Measurements from ENCODE around the gene PPFIBP1. TPM values are rescaled to one million over a fixed set of nuclear protein-coding genes. Genes with fewer than 3 reads are reported as not detected.

Gene PPFIBP1
- total RNA-seq, 1 experiment from 2014 or later: 88.6 TPM

GRCh38 chr12:27534060-27534764 lies 10.2 kb downstream of the PPFIBP1 start:
- ChIA-PET POLR2A (interaction anchor here (1.0 kb wide), 1 partner anchor 10 kb away, joined by 3 read pairs; no protein-coding TSS in a partner anchor), CTCF (no interaction called here)
- BruUV-seq (replicated peaks): no TSS peak
- Histone ChIP-seq H3K27ac (ENCODE audit: low read length) (no peak overlapping the region), H3K9me3 (ENCODE audit: control insufficient read depth, insufficient read depth, low read depth, low read length) (no peaks in the 10 kb centered on the region), H3K4me1 (ENCODE audit: control insufficient read depth, insufficient read depth, low read length) (peaks cover 22% of the 10 kb centered on the region), H3K36me3 (ENCODE audit: control insufficient read depth, insufficient read depth, low read length) (no peaks in the 10 kb centered on the region), H3K4me3 (ENCODE audit: low read depth in 2 of 2, low read length in 2 of 2) (no peak overlapping the region), H3K27me3 (ENCODE audit: control insufficient read depth, insufficient read depth, low read length) (no peaks in the 10 kb centered on the region)
- no peak for DNase-seq (ENCODE audit: low read depth, low spot score)
- TF ChIP-seq POLR2AphosphoS5 (IDR thresholded peaks at IDR 0.05; ENCODE audit: low read depth, low read length) (no peak), TCF7L2 (IDR thresholded peaks at IDR 0.05; ENCODE audit: low read depth, low read length) (no peak), REST (IDR thresholded peaks at IDR 0.05; ENCODE audit: insufficient read depth in 1 of 2, low read depth in 2 of 2, low read length in 1 of 2) (no peak), SIN3A (IDR thresholded peaks at IDR 0.05; ENCODE audit: borderline replicate concordance, insufficient read depth, low read depth, low read length) (no peak), CTCF (IDR thresholded peaks at IDR 0.05) (no peak)
- ATAC-seq: no peak
- in situ Hi-C loops (cut with HindIII; ENCODE audit: low pct_unique_long_range_greater_than_20kb, low sequenced_read_pairs) (no loop called here), intact Hi-C loops (cut with micrococcal nuclease; ENCODE audit: unreplicated experiment) (no loop called here)

GRCh38 chr12:27534765-27535161 lies 10.8 kb downstream of the PPFIBP1 start:
- H3K9me3 ChIP-seq (ENCODE audit: control insufficient read depth, insufficient read depth, low read depth, low read length): no peaks in the 10 kb centered on the region
- H3K27me3 ChIP-seq (ENCODE audit: control insufficient read depth, insufficient read depth, low read length): no peaks in the 10 kb centered on the region
- no peaks in the 10 kb centered on the region for H3K36me3 ChIP-seq (ENCODE audit: control insufficient read depth, insufficient read depth, low read length)
- H3K4me1 ChIP-seq (ENCODE audit: control insufficient read depth, insufficient read depth, low read length): peaks cover 27% of the 10 kb centered on the region
- no peak overlapping the region for H3K27ac ChIP-seq (ENCODE audit: low read length)
- ATAC-seq (no peak), DNase-seq (ENCODE audit: low read depth, low spot score) (no peak)
- no peak for TF ChIP-seq TCF7L2 (IDR thresholded peaks at IDR 0.05; ENCODE audit: low read depth, low read length)
- TF ChIP-seq REST (IDR thresholded peaks at IDR 0.05; ENCODE audit: insufficient read depth in 1 of 2, low read depth in 2 of 2, low read length in 1 of 2): no peak
- no peak for TF ChIP-seq POLR2AphosphoS5 (IDR thresholded peaks at IDR 0.05; ENCODE audit: low read depth, low read length)
- no peak for TF ChIP-seq SIN3A (IDR thresholded peaks at IDR 0.05; ENCODE audit: borderline replicate concordance, insufficient read depth, low read depth, low read length)
- TF ChIP-seq CTCF (IDR thresholded peaks at IDR 0.05): no peak
- ChIA-PET POLR2A (no interaction called here), CTCF (no interaction called here)
- no TSS peak for BruUV-seq (replicated peaks)
- no peak overlapping the region for H3K4me3 ChIP-seq (ENCODE audit: low read depth in 2 of 2, low read length in 2 of 2)
- intact Hi-C loops (cut with micrococcal nuclease; ENCODE audit: unreplicated experiment): no loop called here
- in situ Hi-C loops (cut with HindIII; ENCODE audit: low pct_unique_long_range_greater_than_20kb, low sequenced_read_pairs): no loop called here
